Stimulated activated CD8-positive, alpha-beta memory T cell treated with anti-CD3 and anti-CD28 coated beads, Interleukin-15, amount 100 ng/mL, for 48 hours (primary cell): ENCODE data around the gene PPP5C.
"Not testable (repeated sequence)": the region's sequence is repeated elsewhere in the genome, so short reads cannot be mapped to it uniquely, and the experiment has no call there.

ENCODE experiments used
- DNase-seq, 2 donors: peaks; one replicate each; pipeline ENCODE4 v3.0.0-alpha.2; 2020; ENCODE audit warnings: low read depth in 2 of 2

The PPP5C gene

GRCh38 chr19:46386151-46386550 is 39.3 kb downstream of the PPP5C start:
- no peak for DNase-seq

- DNase-seq = no peak
Measured at GRCh38 chr19:46386996-46387712, 40.3 kb downstream of the PPP5C start.

GRCh38 chr19:46387713-46388130 is 40.8 kb downstream of the PPP5C start:
- DNase-seq = no peak

- no peak for DNase-seq
Measured at GRCh38 chr19:46388311-46389095, 41.6 kb downstream of the PPP5C start.

GRCh38 chr19:46390121-46390858 is 43.4 kb downstream of the PPP5C start:
- no peak for DNase-seq

- no peak for DNase-seq
Measured at GRCh38 chr19:46390866-46391265, 44.0 kb downstream of the PPP5C start.

- no peak for DNase-seq
Measured at GRCh38 chr19:46391296-46392251, 44.7 kb downstream of the PPP5C start.

- no peak for DNase-seq
Measured at GRCh38 chr19:46392252-46392801, 45.4 kb downstream of the PPP5C start.

- DNase-seq = no peak
Measured at GRCh38 chr19:46392837-46393236, 46.0 kb downstream of the PPP5C start.

- no peak for DNase-seq
Measured at GRCh38 chr19:46393456-46394401, 46.8 kb downstream of the PPP5C start.

GRCh38 chr19:46394402-46394797 is 47.5 kb downstream of the PPP5C start:
- no peak for DNase-seq

GRCh38 chr19:46397801-46398479 is 51.1 kb downstream of the PPP5C start:
- not testable (repeated sequence) for DNase-seq

- DNase-seq = no peak
Measured at GRCh38 chr19:46402725-46403124, 55.8 kb downstream of the PPP5C start.

GRCh38 chr19:46404055-46404752 is 57.3 kb downstream of the PPP5C start:
- no peak for DNase-seq

GRCh38 chr19:46404753-46405468 is 58.0 kb downstream of the PPP5C start:
- no peak for DNase-seq

- DNase-seq = no peak
Measured at GRCh38 chr19:46406976-46407375, 60.1 kb downstream of the PPP5C start.

- no peak for DNase-seq
Measured at GRCh38 chr19:46407856-46408663, 61.2 kb downstream of the PPP5C start.
